Progenitor cell of endocrine pancreas (in vitro differentiated cells): Measurements from ENCODE around the gene GABBR2. TPM values are rescaled to one million over a fixed set of nuclear protein-coding genes. Genes with fewer than 3 reads are reported as not detected.

Experiments
- DNase-seq: peaks from one replicate; pipeline ENCODE4 v3.0.0; 2021; ENCODE audit warnings: low spot score; ENCODE audit not compliant: unreplicated experiment
- H3K27ac Mint-ChIP-seq: 2 replicates; pipeline ENCODE4 v1.8.0; 2021; ENCODE audit warnings: mild to moderate bottlenecking, moderate library complexity, mixed read lengths
- H3K27me3 Mint-ChIP-seq: 2 replicates; pipeline ENCODE4 v1.8.0; 2021; ENCODE audit warnings: mixed read lengths
- H3K36me3 Mint-ChIP-seq: 2 replicates; pipeline ENCODE4 v1.8.0; 2022; ENCODE audit warnings: mixed read lengths; ENCODE audit not compliant: insufficient read depth
- H3K4me1 Mint-ChIP-seq: 2 replicates; pipeline ENCODE4 v1.8.0; 2021; ENCODE audit warnings: low read depth, mixed read lengths
- H3K4me3 Mint-ChIP-seq: 2 replicates; pipeline ENCODE4 v1.8.0; 2021; ENCODE audit warnings: low read depth, mild to moderate bottlenecking, moderate library complexity, mixed read lengths
- H3K9me3 Mint-ChIP-seq: 2 replicates; pipeline ENCODE4 v1.8.0; 2021; ENCODE audit warnings: low read depth, mixed read lengths
- total RNA-seq: library from RNA; stranded (reverse); gene quantifications from 2 replicates; pipeline ENCODE4 v1.2.1, GENCODE V29; 2021
- TF ChIP-seq, protein P1 (sequence below): fragments of 200-600 bp; sonication (generic); IDR thresholded peaks from one replicate; pipeline ENCODE4 v1.5.0; 2021; ENCODE audit warnings: antibody characterized with exemption, mild to moderate bottlenecking; ENCODE audit not compliant: unreplicated experiment

Gene GABBR2
- total RNA-seq, 1 donor from 2014 or later: 0.84 TPM

DNA sequence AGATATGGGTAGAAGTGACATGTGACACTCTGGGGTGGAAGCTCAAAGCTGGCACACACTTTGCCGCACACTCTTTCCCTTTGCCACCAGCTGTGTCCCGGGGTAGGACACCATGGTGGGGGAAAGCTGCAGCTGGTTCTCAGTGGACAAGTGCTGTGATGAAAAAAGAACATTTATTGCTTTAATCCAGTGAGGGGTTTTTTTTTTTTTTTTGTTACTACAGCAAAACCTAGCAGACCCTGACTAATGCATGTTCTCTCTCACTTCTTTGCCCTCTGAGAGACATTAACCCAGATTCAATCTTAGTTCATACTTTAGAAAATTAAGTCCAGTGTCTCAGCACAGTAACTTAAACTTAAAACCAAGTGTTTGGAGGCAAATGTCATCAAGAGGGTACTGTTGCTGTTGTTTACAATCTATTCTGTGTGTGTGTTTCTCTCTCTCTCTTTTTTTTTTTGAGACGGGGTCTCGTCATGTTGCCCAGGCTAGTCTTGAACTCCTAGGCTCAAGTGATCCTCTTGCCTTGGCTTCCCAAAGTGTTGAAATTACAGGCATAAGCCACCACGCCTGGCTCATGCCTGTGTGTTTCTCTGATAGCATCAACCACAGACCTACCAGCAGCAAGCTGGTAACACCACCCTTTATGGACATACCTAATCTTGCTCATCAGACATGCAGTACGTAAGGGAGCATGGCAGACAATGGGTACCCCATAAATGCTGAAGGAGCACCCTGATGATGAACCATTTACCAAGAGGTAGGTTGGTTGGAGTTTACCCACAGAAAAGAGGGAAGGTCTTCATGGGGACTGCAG is 368.5 kb downstream of the GABBR2 start:
- H3K36me3 Mint-ChIP-seq: no peaks in the 10 kb centered on the region
- H3K4me3 Mint-ChIP-seq: no peak overlapping the region
- peaks cover 12% of the 10 kb centered on the region for H3K27me3 Mint-ChIP-seq
- no peaks in the 10 kb centered on the region for H3K4me1 Mint-ChIP-seq
- DNase-seq: no peak
- TF ChIP-seq, protein P1, sequence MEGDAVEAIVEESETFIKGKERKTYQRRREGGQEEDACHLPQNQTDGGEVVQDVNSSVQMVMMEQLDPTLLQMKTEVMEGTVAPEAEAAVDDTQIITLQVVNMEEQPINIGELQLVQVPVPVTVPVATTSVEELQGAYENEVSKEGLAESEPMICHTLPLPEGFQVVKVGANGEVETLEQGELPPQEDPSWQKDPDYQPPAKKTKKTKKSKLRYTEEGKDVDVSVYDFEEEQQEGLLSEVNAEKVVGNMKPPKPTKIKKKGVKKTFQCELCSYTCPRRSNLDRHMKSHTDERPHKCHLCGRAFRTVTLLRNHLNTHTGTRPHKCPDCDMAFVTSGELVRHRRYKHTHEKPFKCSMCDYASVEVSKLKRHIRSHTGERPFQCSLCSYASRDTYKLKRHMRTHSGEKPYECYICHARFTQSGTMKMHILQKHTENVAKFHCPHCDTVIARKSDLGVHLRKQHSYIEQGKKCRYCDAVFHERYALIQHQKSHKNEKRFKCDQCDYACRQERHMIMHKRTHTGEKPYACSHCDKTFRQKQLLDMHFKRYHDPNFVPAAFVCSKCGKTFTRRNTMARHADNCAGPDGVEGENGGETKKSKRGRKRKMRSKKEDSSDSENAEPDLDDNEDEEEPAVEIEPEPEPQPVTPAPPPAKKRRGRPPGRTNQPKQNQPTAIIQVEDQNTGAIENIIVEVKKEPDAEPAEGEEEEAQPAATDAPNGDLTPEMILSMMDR: no peak
- no peak overlapping the region for H3K27ac Mint-ChIP-seq
- H3K9me3 Mint-ChIP-seq: no peaks in the 10 kb centered on the region

DNA sequence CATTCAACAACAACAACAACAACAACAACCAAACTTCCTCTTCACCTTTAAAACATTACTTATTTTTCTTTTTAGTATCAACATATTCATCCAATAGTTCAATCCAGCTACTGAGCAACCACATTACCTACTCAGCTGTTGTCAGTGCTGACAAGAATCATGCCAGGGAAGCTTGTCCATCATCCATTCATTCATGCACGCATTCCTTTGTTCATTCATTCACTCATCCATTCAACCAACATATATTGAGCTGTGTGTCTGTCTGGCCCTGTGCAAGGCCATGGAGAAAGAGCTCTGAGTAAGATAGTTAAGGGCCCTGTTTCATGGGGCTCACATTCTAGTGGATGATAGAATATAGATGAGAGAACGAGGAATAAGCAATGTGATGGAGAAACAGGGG is 373.1 kb downstream of the GABBR2 start:
- Mint-ChIP-seq H3K27me3 (peaks cover 8% of the 10 kb centered on the region), H3K4me3 (no peak overlapping the region), H3K36me3 (no peaks in the 10 kb centered on the region), H3K4me1 (no peaks in the 10 kb centered on the region), H3K27ac (no peak overlapping the region), H3K9me3 (no peaks in the 10 kb centered on the region)
- no peak for DNase-seq
- TF ChIP-seq, protein P1: no peak

DNA sequence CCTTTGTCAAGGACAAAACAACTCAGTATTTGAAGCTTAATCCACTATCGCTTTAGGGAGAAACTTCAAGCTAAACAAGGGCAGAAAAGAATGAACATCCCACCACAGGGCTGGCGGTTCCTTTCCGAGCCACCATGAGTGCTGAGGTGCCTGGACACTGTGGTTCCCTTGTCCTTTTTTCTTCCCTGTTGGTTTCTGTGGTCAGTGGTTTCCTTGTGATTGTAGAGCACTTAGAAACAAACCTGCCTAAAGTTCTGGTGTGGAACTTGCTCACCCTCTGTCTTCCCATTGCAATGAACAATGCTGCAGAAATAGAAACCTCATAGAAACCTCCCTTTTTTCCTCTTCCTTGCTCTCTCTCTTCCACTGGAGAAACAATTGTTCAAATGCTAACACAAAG is 373.9 kb downstream of the GABBR2 start:
- Mint-ChIP-seq H3K27ac (no peak overlapping the region), H3K27me3 (peaks cover 10% of the 10 kb centered on the region), H3K9me3 (no peaks in the 10 kb centered on the region), H3K4me1 (no peaks in the 10 kb centered on the region), H3K36me3 (no peaks in the 10 kb centered on the region), H3K4me3 (no peak overlapping the region)
- DNase-seq: no peak
- TF ChIP-seq, protein P1: no peak

DNA sequence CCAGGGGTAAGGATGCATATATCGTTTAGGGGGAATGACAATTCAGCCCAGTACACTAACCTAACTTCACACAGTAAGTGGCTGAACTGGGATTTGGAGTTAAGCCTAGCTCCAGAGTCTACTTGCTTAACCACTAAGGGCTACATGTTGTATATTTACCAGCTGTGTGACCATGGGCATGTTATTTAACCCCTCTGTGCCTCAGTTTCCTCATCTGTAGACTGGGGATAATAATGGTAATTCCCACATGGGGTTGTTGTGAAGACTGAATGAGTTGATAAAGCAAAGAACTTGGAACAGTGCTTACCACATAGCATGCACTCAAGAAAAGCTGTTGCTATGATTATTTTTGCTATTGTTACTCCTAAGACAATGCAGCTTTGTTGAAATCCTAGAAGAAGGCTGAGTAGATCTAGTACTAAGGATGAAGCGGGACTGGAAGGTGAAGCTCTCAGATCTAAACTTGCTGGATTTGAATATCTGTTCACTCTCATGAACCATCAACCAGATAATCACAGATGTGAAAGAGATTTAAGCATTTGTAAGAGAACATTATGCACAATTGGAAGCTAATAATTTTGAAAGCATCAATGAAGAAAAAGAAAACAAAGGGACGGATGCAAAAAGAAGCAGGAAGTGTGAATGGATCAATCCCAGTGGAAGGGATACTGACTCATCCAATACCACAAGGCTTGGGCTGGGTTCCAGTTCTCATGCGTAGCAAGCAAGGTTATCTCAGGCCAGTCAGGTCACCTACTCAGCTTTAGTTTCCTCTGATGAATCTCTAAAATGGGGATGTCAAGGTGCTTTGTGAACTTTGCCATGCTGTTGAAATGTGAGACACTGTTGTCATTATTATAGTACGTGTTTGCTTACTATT is 374.8 kb downstream of the GABBR2 start:
- no peaks in the 10 kb centered on the region for H3K36me3 Mint-ChIP-seq
- TF ChIP-seq, protein P1: no peak
- no peak overlapping the region for H3K27ac Mint-ChIP-seq
- no peaks in the 10 kb centered on the region for H3K4me1 Mint-ChIP-seq
- no peak overlapping the region for H3K4me3 Mint-ChIP-seq
- DNase-seq: no peak
- peaks cover 12% of the 10 kb centered on the region for H3K27me3 Mint-ChIP-seq
- H3K9me3 Mint-ChIP-seq: no peaks in the 10 kb centered on the region

DNA sequence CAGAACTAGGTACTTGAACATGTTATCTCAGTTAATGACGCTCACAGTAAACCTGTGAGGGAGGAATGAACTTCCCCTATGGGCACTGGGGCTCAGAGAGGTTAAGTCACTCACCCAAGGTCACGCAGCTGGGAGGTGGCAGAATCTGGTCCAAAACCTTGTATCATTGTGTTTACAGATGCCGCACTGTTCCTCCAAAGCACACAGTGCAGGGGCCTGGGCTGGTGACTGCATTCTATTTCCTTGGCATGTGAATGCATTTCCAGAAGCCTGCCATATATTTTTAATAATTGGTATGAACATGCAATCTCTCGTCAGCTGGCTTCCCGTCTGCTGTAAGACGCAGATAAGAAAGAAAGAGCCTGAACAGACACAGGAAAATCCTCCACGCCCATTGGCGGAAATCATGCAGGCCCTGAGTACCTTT is 376.3 kb downstream of the GABBR2 start:
- DNase-seq: no peak
- no peaks in the 10 kb centered on the region for H3K36me3 Mint-ChIP-seq
- TF ChIP-seq, protein P1: no peak
- no peak overlapping the region for H3K27ac Mint-ChIP-seq
- no peaks in the 10 kb centered on the region for H3K9me3 Mint-ChIP-seq
- H3K27me3 Mint-ChIP-seq: peaks cover 12% of the 10 kb centered on the region
- H3K4me3 Mint-ChIP-seq: no peak overlapping the region
- no peaks in the 10 kb centered on the region for H3K4me1 Mint-ChIP-seq
